ENCODE measurements around the gene GPATCH3. TPM values are rescaled to one million over a fixed set of nuclear protein-coding genes. Genes with fewer than 3 reads are reported as not detected.

The GPATCH3 gene
- total RNA-seq, 1 experiment from 2014 or later: 5.6 TPM

DNA sequence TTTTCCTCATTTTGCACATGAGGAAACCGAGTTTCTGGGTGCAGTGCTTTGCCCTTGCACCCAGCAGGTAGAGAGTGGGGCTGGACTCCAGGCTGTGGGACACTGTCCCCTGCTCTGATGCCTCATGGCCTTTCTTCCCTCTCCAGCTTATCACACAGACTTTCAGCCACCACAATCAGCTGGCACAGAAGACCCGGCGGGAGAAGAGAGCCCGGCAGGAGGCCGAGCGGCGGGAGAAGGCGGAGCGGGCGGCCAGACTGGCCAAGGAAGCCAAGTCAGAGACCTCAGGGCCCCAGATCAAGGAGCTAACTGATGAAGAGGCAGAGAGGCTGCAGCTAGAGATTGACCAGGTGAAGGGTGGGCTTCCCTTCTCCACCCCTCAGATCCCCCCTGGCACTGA lies 41.0 kb upstream of the GPATCH3 start:
- no peaks in the 10 kb centered on the region for H3K4me1 ChIP-seq (ENCODE audit: low read length)
- H2AFZ ChIP-seq (ENCODE audit: low read length): no peak overlapping the region
- H3K79me2 ChIP-seq (ENCODE audit: low read length): peaks cover 16% of the 10 kb centered on the region
- no peak for DNase-seq
- H3K36me3 ChIP-seq (ENCODE audit: insufficient read depth, low read length): peaks cover 32% of the 10 kb centered on the region; the same call in 1 of the 2 replicates
- H3K9me3 ChIP-seq (ENCODE audit: low read length): no peaks in the 10 kb centered on the region
- no peaks in the 10 kb centered on the region for H3K27me3 ChIP-seq (ENCODE audit: low read length)
- no peak overlapping the region for H3K4me2 ChIP-seq (ENCODE audit: low read depth, low read length, poor library complexity, severe bottlenecking)
- H3K9me2 ChIP-seq (replicated peaks; ENCODE audit: insufficient read depth, low read length): no peaks in the 10 kb centered on the region
- peaks cover 8% of the 10 kb centered on the region; the same call in 1 of the 2 replicates for H4K20me1 ChIP-seq (ENCODE audit: insufficient read depth, low read depth, low read length)
- H3K4me3 ChIP-seq (ENCODE audit: low read length): no peak overlapping the region
- H3K27ac ChIP-seq (ENCODE audit: low read length): no peak overlapping the region
- H3K9ac ChIP-seq (ENCODE audit: low read length): no peak overlapping the region

DNA sequence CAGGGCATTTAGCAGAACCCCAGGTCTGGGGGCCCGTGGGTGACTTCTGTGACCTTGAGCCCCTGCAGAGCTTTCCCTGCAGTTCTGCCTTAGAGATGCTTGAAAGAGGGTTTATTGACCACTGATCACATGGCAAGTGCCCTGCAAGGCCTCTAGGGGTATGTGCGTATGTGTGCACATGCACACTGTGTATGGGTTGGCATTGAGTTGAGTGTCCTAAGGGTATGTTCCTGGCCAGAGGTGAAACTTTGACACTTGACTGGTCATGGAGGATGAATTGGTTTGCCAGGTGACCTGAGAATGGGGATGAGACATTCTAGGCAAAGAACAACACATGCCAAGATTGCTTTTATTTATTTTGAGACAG lies 38.4 kb upstream of the GPATCH3 start:
- Histone ChIP-seq H3K4me1 (ENCODE audit: low read length) (no peaks in the 10 kb centered on the region), H4K20me1 (ENCODE audit: insufficient read depth, low read depth, low read length) (peaks cover 8% of the 10 kb centered on the region; the same call in 1 of the 2 replicates), H3K9me2 (replicated peaks; ENCODE audit: insufficient read depth, low read length) (no peaks in the 10 kb centered on the region), H3K9ac (ENCODE audit: low read length) (no peak overlapping the region), H3K4me3 (ENCODE audit: low read length) (no peak overlapping the region), H3K36me3 (ENCODE audit: insufficient read depth, low read length) (peaks cover 32% of the 10 kb centered on the region), H3K79me2 (ENCODE audit: low read length) (peaks cover 29% of the 10 kb centered on the region), H3K9me3 (ENCODE audit: low read length) (no peaks in the 10 kb centered on the region), H3K27me3 (ENCODE audit: low read length) (no peaks in the 10 kb centered on the region), H3K27ac (ENCODE audit: low read length) (no peak overlapping the region), H2AFZ (ENCODE audit: low read length) (no peak overlapping the region), H3K4me2 (ENCODE audit: low read depth, low read length, poor library complexity, severe bottlenecking) (no peak overlapping the region)
- no peak for DNase-seq

DNA sequence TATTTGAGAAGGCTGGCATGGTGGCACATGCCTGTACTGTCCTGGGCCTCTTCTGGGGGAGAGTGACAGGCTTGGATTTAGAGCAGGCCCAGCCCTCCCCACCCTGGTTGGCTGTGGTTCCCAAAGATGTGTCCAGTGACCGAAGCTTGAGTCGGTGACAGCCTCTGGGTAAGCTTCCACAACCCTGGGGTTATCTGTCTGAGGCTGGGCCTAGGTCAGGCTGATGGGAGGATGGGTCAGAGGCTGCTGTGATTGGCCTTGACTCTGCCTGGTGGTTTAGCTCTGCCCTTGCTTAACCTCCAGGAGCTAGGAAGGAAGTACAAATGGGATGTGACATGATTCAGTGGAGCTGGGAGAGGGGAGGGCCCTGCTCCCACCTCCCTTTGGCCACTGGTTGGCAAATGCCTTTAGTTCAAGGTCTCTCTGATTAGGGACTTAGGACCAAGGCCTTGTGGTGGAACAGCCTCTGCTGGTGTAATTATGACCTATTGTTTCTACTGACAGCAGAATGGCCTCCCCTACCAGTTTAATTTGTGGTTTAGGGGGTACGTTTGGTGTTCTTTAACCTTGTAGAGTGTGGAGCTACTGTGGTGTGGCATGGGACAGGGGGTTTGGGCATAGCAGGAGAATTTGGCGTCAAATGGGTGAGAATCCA lies 37.9 kb upstream of the GPATCH3 start:
- Histone ChIP-seq H3K27me3 (ENCODE audit: low read length) (no peaks in the 10 kb centered on the region), H3K4me3 (ENCODE audit: low read length) (no peak overlapping the region), H3K36me3 (ENCODE audit: insufficient read depth, low read length) (peaks cover 28% of the 10 kb centered on the region), H4K20me1 (ENCODE audit: insufficient read depth, low read depth, low read length) (peaks cover 8% of the 10 kb centered on the region; the same call in 1 of the 2 replicates), H2AFZ (ENCODE audit: low read length) (no peak overlapping the region), H3K9me2 (replicated peaks; ENCODE audit: insufficient read depth, low read length) (no peaks in the 10 kb centered on the region), H3K9me3 (ENCODE audit: low read length) (no peaks in the 10 kb centered on the region), H3K79me2 (ENCODE audit: low read length) (peaks cover 32% of the 10 kb centered on the region), H3K9ac (ENCODE audit: low read length) (no peak overlapping the region), H3K4me1 (ENCODE audit: low read length) (no peaks in the 10 kb centered on the region), H3K27ac (ENCODE audit: low read length) (no peak overlapping the region), H3K4me2 (ENCODE audit: low read depth, low read length, poor library complexity, severe bottlenecking) (no peak overlapping the region)
- DNase-seq: no peak

DNA sequence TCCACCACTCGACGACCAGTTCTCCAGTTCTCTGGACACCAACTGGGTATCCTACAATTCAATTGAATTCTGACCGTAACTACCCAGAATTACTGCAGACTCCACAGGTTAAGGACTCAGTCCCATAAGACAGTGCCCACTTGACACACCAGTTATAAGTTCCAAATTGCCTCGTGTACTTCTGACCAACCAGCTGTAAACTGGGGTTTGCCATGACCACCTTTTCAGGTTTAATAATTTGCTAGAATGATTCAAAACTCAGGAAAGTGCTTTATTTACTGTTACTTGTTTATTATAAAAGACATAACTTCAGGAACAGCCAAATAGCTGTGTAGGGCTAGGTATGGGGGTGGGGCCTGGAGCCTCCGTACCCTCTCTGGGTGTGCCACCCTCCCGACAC lies 36.6 kb upstream of the GPATCH3 start:
- Histone ChIP-seq H3K4me3 (ENCODE audit: low read length) (no peak overlapping the region), H3K79me2 (ENCODE audit: low read length) (peaks cover 43% of the 10 kb centered on the region), H3K27ac (ENCODE audit: low read length) (no peak overlapping the region), H2AFZ (ENCODE audit: low read length) (no peak overlapping the region), H4K20me1 (ENCODE audit: insufficient read depth, low read depth, low read length) (peaks cover 8% of the 10 kb centered on the region; the same call in 1 of the 2 replicates), H3K9me3 (ENCODE audit: low read length) (no peaks in the 10 kb centered on the region), H3K9me2 (replicated peaks; ENCODE audit: insufficient read depth, low read length) (no peaks in the 10 kb centered on the region), H3K9ac (ENCODE audit: low read length) (no peak overlapping the region), H3K4me1 (ENCODE audit: low read length) (peaks cover 3% of the 10 kb centered on the region; the same call in 1 of the 2 replicates), H3K36me3 (ENCODE audit: insufficient read depth, low read length) (peaks cover 28% of the 10 kb centered on the region), H3K4me2 (ENCODE audit: low read depth, low read length, poor library complexity, severe bottlenecking) (no peak overlapping the region), H3K27me3 (ENCODE audit: low read length) (no peaks in the 10 kb centered on the region)
- DNase-seq: no peak

DNA sequence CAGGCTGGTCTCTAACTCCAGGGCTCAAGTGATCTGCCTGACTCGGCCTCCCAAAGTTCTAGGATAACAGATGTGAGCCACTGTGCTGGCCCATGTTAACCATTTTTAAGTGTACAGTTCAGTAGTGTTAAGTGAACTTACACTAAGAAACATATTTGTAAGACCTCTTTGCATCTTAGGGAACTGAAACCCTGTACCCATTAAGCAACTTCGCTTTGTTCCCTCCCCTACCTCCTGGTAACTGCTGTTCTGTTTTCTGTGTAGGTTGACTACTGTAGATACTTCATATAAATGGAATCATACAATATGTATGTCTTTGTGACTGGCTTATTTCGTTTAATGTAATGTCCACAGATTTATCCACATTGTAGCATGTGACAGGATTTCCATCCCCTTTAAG lies 32.3 kb upstream of the GPATCH3 start:
- DNase-seq: peak; percentile 76
- H3K79me2 ChIP-seq (ENCODE audit: low read length): peaks cover 59% of the 10 kb centered on the region

DNA sequence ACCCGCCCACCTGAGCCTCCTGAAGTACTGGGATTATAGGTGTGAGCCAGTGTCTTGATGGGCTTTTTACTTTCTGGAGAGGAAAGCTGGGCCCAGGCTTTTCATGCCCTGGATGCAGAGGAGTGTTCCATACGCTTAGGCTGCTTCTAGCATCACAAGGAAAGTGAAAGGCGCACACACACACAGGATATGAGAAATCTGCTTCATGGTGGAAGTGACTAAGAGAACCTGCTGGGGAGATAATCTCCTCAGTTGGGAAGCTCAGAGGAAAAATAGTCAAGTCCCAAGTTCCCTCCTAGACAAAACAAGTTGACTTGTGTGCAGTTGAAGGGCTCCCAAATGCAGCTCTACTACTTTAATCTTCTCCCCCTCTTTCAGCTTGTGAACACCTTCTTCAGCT lies 23.4 kb upstream of the GPATCH3 start:
- Histone ChIP-seq H3K4me2 (ENCODE audit: low read depth, low read length, poor library complexity, severe bottlenecking) (no peak overlapping the region), H3K4me1 (ENCODE audit: low read length) (peaks cover 25% of the 10 kb centered on the region), H4K20me1 (ENCODE audit: insufficient read depth, low read depth, low read length) (peaks cover 24% of the 10 kb centered on the region), H2AFZ (ENCODE audit: low read length) (no peak overlapping the region), H3K27me3 (ENCODE audit: low read length) (no peaks in the 10 kb centered on the region), H3K36me3 (ENCODE audit: insufficient read depth, low read length) (peaks cover 37% of the 10 kb centered on the region), H3K9ac (ENCODE audit: low read length) (no peak overlapping the region), H3K9me3 (ENCODE audit: low read length) (no peaks in the 10 kb centered on the region), H3K9me2 (replicated peaks; ENCODE audit: insufficient read depth, low read length) (no peaks in the 10 kb centered on the region), H3K27ac (ENCODE audit: low read length) (no peak overlapping the region), H3K79me2 (ENCODE audit: low read length) (peaks cover 55% of the 10 kb centered on the region), H3K4me3 (ENCODE audit: low read length) (no peak overlapping the region)
- DNase-seq: no peak

More for the DNA sequence above, 32.3 kb upstream of the GPATCH3 start:
- no peaks in the 10 kb centered on the region for H4K20me1 ChIP-seq (ENCODE audit: insufficient read depth, low read depth, low read length)
- H3K9ac ChIP-seq (ENCODE audit: low read length): no peak overlapping the region
- H3K9me2 ChIP-seq (replicated peaks; ENCODE audit: insufficient read depth, low read length): no peaks in the 10 kb centered on the region
- no peak overlapping the region for H3K27ac ChIP-seq (ENCODE audit: low read length)
- no peak overlapping the region for H3K4me2 ChIP-seq (ENCODE audit: low read depth, low read length, poor library complexity, severe bottlenecking)
- H3K9me3 ChIP-seq (ENCODE audit: low read length): no peaks in the 10 kb centered on the region
- H3K4me1 ChIP-seq (ENCODE audit: low read length): peaks cover 3% of the 10 kb centered on the region; the same call in 1 of the 2 replicates
- no peaks in the 10 kb centered on the region for H3K27me3 ChIP-seq (ENCODE audit: low read length)
- H3K36me3 ChIP-seq (ENCODE audit: insufficient read depth, low read length): peaks cover 42% of the 10 kb centered on the region
- no peak overlapping the region for H3K4me3 ChIP-seq (ENCODE audit: low read length)
- H2AFZ ChIP-seq (ENCODE audit: low read length): no peak overlapping the region

DNA sequence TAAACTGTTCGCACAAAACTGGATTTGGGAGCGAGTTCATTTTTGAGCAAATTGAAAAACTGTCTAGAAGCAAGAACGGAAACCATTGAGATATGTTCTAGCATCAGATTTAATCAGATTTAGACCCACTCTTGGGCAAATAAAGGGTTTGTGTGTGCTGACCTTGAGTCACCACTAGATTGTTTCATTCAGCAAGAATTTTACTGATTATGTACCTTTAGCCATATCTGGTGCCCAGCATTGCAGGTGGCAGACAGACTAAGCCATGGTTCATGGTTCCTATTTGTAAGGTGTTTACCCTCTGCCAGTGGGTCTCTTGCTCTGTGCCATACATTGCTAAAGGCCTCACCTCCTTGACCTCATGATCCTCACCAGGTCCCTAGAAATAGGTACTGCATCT lies 22.6 kb upstream of the GPATCH3 start:
- Histone ChIP-seq H3K36me3 (ENCODE audit: insufficient read depth, low read length) (peaks cover 29% of the 10 kb centered on the region), H3K9me3 (ENCODE audit: low read length) (no peaks in the 10 kb centered on the region), H2AFZ (ENCODE audit: low read length) (no peak overlapping the region), H3K4me3 (ENCODE audit: low read length) (peak overlapping the region; percentile 99), H3K27ac (ENCODE audit: low read length) (peak overlapping the region; percentile 79), H3K9ac (ENCODE audit: low read length) (peak overlapping the region; percentile 100), H3K79me2 (ENCODE audit: low read length) (peaks cover 47% of the 10 kb centered on the region), H3K4me2 (ENCODE audit: low read depth, low read length, poor library complexity, severe bottlenecking) (peak overlapping the region; percentile 99), H3K4me1 (ENCODE audit: low read length) (peaks cover 25% of the 10 kb centered on the region), H3K27me3 (ENCODE audit: low read length) (no peaks in the 10 kb centered on the region), H3K9me2 (replicated peaks; ENCODE audit: insufficient read depth, low read length) (no peaks in the 10 kb centered on the region), H4K20me1 (ENCODE audit: insufficient read depth, low read depth, low read length) (peaks cover 24% of the 10 kb centered on the region)
- no peak for DNase-seq

DNA sequence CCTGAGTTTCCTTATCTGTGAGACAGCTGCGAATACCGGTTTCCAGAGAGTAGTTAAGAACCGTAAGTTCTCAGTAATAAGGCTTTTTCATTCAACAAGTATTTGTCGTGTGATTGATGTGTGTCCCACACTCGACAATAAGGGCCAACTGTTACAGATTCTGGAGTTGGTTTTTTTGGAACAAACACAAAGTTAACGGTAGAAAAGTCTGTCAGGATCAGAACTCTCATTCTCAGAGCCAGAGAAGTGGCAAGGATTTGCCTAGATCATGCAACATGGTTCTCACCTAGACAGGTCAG lies 22.1 kb upstream of the GPATCH3 start:
- Histone ChIP-seq H3K79me2 (ENCODE audit: low read length) (peaks cover 42% of the 10 kb centered on the region), H3K27me3 (ENCODE audit: low read length) (no peaks in the 10 kb centered on the region), H3K9me3 (ENCODE audit: low read length) (no peaks in the 10 kb centered on the region), H4K20me1 (ENCODE audit: insufficient read depth, low read depth, low read length) (peaks cover 24% of the 10 kb centered on the region), H3K9ac (ENCODE audit: low read length) (peak overlapping the region; percentile 100), H3K27ac (ENCODE audit: low read length) (peak overlapping the region; percentile 79), H3K4me2 (ENCODE audit: low read depth, low read length, poor library complexity, severe bottlenecking) (peak overlapping the region; percentile 99), H3K36me3 (ENCODE audit: insufficient read depth, low read length) (peaks cover 25% of the 10 kb centered on the region), H3K4me3 (ENCODE audit: low read length) (peak overlapping the region; percentile 99), H3K9me2 (replicated peaks; ENCODE audit: insufficient read depth, low read length) (no peaks in the 10 kb centered on the region), H3K4me1 (ENCODE audit: low read length) (peaks cover 25% of the 10 kb centered on the region), H2AFZ (ENCODE audit: low read length) (no peak overlapping the region)
- DNase-seq: no peak
